Tibial nerve (tissue), 4 donors: ENCODE data around the gene VPS41. TPM values are rescaled to one million over a fixed set of nuclear protein-coding genes. Genes with fewer than 3 reads are reported as not detected.

ENCODE experiments used
- DNase-seq, 2 donors: peaks; one replicate each; pipeline ENCODE4 v3.0.0-alpha.2; 2019; ENCODE audit warnings: low spot score in 2 of 2
- H3K27ac ChIP-seq, 4 donors: fragments of 200-600 bp; sonication (generic) in 3 of 4; one replicate each; pipeline ENCODE4 v1.5.1; 2017 to 2019; ENCODE audit warnings: mild to moderate bottlenecking in 1 of 4
- H3K27me3 ChIP-seq, 2 donors: fragments of 200-600 bp; sonication (generic) in 1 of 2; one replicate each; pipeline versions ENCODE4 v1.5.1 to v1.6.0; 2017 to 2019
- H3K36me3 ChIP-seq, 3 donors: fragments of 200-600 bp; sonication (generic); one replicate each; pipeline ENCODE4 v1.5.1; 2018 to 2019
- H3K4me1 ChIP-seq, 4 donors: fragments of 200-600 bp; sonication (generic) in 3 of 4; one replicate each; pipeline ENCODE4 v1.5.1; 2017 to 2019
- H3K4me3 ChIP-seq, 4 donors: fragments of 200-600 bp; sonication (generic) in 3 of 4; one replicate each; pipeline ENCODE4 v1.5.1; 2017 to 2019; ENCODE audit warnings: mild to moderate bottlenecking in 1 of 4, moderate library complexity in 1 of 4
- H3K9me3 ChIP-seq, 4 donors: fragments of 200-600 bp; sonication (generic) in 3 of 4; one replicate each; pipeline ENCODE4 v1.5.1; 2017 to 2019
- EP300 ChIP-seq, 2 donors: sonication (generic); formaldehyde crosslinking; IDR thresholded peaks; one replicate each; pipeline ENCODE4 v1.6.1; 2017; ENCODE audit warnings: antibody characterized with exemption in 2 of 2, mild to moderate bottlenecking in 1 of 2
- POLR2A ChIP-seq, 2 donors: fragments of 450-650 bp; IDR thresholded peaks; one replicate each; pipeline ENCODE4 v1.6.1; 2017; ENCODE audit warnings: antibody characterized with exemption in 2 of 2, mild to moderate bottlenecking in 2 of 2, moderate library complexity in 2 of 2
- WGBS, 2 donors: methylation state at CpG; one replicate each; pipeline ENCODE4 v1.1.5; 2018; 5-methylcytosine and 5-hydroxymethylcytosine counted together
- total RNA-seq, 4 donors: library from RNA; depleted of rRNA; stranded (reverse); fragments of >200 nt; gene quantifications; one replicate each; pipeline ENCODE4 v1.1.0, GENCODE V29; 2016
- TF ChIP-seq, protein P1 (sequence below), 5 experiments: fragments of 200-600 bp in 3 of 5; fragments of 450-650 bp in 2 of 5; sonication (generic) in 3 of 5; IDR thresholded peaks; one replicate each; pipeline ENCODE4 v1.5.1; 2016 to 2019; ENCODE audit warnings: antibody characterized with exemption in 5 of 5, mild to moderate bottlenecking in 3 of 5, moderate library complexity in 2 of 5

Gene VPS41
- total RNA-seq, 4 donors from 2014 or later: 31.2 to 47.5 (median 47.2) TPM

DNA sequence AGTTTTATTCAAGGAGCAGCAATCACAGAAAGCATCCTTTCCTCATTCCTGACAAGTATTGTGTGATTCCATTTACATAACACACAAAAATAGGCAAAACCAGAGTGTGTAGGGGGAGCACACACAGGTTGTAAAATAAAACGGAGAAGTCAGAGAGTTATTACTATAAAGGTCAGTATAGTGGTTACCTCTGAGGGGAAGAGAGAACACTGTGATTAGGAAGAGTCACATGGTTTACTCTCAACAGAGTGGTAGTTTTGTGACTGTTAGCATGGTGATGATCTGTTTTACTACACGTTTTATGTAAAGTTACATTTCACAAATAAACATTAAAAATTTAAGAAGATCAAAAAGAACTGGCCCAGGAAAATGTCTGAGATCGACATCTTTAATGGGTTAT, 74.6 kb downstream of the VPS41 start:
- no peak for DNase-seq
- H3K9me3 ChIP-seq: no peaks in the 10 kb centered on the region
- WGBS, 2 donors: 70 to 77% methylated on average over 3 of the region's 3 CpGs
- TF ChIP-seq POLR2A (IDR thresholded peaks at IDR 0.05): no peak
- TF ChIP-seq EP300 (IDR thresholded peaks at IDR 0.05): no peak
- TF ChIP-seq, protein P1, sequence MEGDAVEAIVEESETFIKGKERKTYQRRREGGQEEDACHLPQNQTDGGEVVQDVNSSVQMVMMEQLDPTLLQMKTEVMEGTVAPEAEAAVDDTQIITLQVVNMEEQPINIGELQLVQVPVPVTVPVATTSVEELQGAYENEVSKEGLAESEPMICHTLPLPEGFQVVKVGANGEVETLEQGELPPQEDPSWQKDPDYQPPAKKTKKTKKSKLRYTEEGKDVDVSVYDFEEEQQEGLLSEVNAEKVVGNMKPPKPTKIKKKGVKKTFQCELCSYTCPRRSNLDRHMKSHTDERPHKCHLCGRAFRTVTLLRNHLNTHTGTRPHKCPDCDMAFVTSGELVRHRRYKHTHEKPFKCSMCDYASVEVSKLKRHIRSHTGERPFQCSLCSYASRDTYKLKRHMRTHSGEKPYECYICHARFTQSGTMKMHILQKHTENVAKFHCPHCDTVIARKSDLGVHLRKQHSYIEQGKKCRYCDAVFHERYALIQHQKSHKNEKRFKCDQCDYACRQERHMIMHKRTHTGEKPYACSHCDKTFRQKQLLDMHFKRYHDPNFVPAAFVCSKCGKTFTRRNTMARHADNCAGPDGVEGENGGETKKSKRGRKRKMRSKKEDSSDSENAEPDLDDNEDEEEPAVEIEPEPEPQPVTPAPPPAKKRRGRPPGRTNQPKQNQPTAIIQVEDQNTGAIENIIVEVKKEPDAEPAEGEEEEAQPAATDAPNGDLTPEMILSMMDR (IDR thresholded peaks at IDR 0.05): no peak
- H3K4me1 ChIP-seq: peaks cover 0 to 15% (median 0%) of the 10 kb centered on the region in 4 donors
- H3K36me3 ChIP-seq: no peaks in the 10 kb centered on the region
- no peaks in the 10 kb centered on the region for H3K27me3 ChIP-seq
- H3K4me3 ChIP-seq: no peak overlapping the region
- H3K27ac ChIP-seq: no peak overlapping the region

DNA sequence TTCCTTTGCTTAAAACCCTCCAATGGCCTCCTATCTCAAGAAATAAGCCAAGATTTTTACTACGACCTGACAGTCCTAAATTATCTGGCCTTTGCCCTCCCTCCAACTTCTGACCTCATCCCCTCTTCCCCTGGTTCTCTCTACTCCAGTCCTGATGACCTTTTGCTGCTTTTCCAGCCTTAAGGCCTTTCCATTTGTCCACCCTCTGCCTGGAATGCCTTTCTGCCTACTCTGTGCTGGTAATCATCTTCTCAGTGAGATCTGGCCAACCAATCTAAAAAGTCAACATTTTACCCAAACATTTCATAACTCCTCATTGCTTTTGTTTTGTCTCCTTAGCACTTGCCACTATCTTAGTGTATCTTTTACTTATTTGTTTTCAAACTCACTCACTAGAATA, 75.7 kb downstream of the VPS41 start:
- H3K27ac ChIP-seq: no peak overlapping the region
- no peaks in the 10 kb centered on the region for H3K9me3 ChIP-seq
- no peak for DNase-seq
- WGBS, 2 donors: 54% methylated on average over 1 of the region's 1 CpG
- peaks cover 0 to 15% (median 0%) of the 10 kb centered on the region in 4 donors for H3K4me1 ChIP-seq
- H3K4me3 ChIP-seq: no peak overlapping the region
- H3K36me3 ChIP-seq: no peaks in the 10 kb centered on the region
- TF ChIP-seq, protein P1 (IDR thresholded peaks at IDR 0.05): no peak
- TF ChIP-seq EP300 (IDR thresholded peaks at IDR 0.05) (no peak), POLR2A (IDR thresholded peaks at IDR 0.05) (no peak)
- H3K27me3 ChIP-seq: no peaks in the 10 kb centered on the region

DNA sequence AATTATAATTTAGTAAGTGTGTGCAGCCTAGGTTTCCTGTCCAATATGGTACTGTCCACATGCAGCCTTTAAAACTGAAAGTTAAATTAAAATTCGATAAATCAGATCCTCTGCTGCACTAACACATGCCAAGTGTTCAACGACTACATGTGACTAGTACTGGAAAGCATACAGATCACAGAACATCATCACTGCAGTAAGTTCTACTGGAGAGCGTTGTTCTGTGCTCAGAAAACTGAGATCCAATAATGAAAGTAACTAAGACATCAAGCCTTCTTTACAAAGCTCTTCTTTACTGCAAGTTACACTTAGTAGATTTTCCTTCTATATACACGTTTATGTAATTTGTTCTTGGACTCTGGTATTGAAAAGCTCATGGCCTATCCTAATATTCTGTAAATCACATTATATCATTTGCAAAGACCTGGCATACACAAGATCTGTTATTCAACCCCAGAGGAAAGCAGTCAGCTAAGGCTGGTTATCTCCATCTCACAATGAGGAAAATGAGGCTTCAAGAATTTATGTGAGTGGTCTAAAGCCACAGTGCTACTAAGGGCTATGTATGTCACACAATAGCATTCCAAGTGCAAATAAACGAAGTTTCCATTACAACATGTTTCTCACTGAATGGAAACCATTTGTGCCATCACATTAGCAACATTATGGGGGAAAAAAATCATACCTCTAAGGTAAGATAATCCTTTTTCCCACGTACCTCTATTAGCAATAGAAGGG, 77.6 kb downstream of the VPS41 start:
- no peak for DNase-seq
- H3K4me3 ChIP-seq: no peak overlapping the region
- WGBS, 2 donors: 65 to 68% methylated on average over 6 of the region's 6 CpGs
- no peaks in the 10 kb centered on the region for H3K9me3 ChIP-seq
- H3K27me3 ChIP-seq: no peaks in the 10 kb centered on the region
- H3K4me1 ChIP-seq: peaks cover 0 to 24% (median 0%) of the 10 kb centered on the region in 4 donors
- TF ChIP-seq, protein P1 (IDR thresholded peaks at IDR 0.05): no peak
- TF ChIP-seq POLR2A (IDR thresholded peaks at IDR 0.05) (no peak), EP300 (IDR thresholded peaks at IDR 0.05) (no peak)
- H3K27ac ChIP-seq: no peak overlapping the region
- H3K36me3 ChIP-seq: no peaks in the 10 kb centered on the region

DNA sequence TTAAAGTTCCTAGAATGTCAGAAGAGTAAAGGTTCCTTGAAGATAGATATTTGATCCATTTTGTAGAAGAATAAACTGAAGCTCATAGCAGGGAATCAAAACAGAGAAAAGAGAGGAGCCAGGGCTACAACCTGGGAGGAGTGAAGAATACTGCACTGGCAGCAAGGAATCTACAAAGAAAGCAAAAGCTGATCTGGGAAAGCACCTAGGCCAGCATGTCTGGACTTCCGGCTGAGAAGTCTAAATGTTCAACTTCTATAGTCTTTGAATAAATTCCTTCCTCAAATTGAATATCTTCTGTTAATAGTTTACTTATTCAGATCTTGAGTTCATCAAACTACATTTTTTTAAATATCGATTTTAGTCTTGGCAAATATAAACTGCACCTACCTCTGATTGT, 78.2 kb downstream of the VPS41 start:
- H3K4me1 ChIP-seq: peaks cover 0 to 25% (median 3%) of the 10 kb centered on the region in 4 donors
- no peaks in the 10 kb centered on the region for H3K36me3 ChIP-seq
- WGBS, 2 donors: 81 to 82% methylated on average over 2 of the region's 2 CpGs
- no peak for TF ChIP-seq EP300 (IDR thresholded peaks at IDR 0.05)
- TF ChIP-seq, protein P1 (IDR thresholded peaks at IDR 0.05): no peak
- no peak for TF ChIP-seq POLR2A (IDR thresholded peaks at IDR 0.05)
- H3K9me3 ChIP-seq: no peaks in the 10 kb centered on the region
- peak overlapping the region in 1 of 4 donors; percentile 18 for H3K27ac ChIP-seq
- H3K4me3 ChIP-seq: no peak overlapping the region
- no peak for DNase-seq
- H3K27me3 ChIP-seq: no peaks in the 10 kb centered on the region

DNA sequence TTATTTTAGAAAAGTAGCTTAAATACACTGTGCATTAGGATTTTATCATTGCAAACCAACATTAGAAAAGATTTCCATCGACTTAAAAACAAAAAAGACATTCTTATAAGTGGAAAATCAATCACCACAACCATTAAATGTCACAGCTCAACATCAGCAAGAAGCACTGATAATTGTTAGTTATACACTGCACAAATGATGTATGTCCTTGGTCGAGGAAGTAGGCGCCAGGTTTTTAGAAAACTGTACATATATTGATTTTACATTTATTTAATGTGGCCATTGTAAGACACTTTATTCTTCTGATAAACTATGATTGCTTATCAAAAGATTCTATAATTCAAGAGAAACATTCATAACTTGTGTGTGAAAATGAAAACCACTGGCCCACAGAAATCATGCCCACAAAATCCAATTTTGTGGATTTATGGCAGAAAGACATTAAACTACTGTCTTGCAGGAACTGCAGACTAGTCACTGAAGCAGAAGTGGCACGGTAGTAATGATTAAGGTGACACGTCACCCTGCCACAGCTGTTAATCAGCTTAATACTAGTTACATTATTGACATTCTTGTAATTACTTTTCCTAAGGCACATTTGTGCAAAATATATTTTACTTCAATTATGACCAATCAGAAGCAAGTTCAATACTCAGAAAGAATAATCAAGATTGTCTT, 79.4 kb downstream of the VPS41 start:
- no peak for TF ChIP-seq POLR2A (IDR thresholded peaks at IDR 0.05)
- no peak for TF ChIP-seq EP300 (IDR thresholded peaks at IDR 0.05)
- TF ChIP-seq, protein P1 (IDR thresholded peaks at IDR 0.05): no peak
- no peaks in the 10 kb centered on the region for H3K36me3 ChIP-seq
- no peaks in the 10 kb centered on the region for H3K9me3 ChIP-seq
- H3K27ac ChIP-seq: no peak overlapping the region
- no peak overlapping the region for H3K4me3 ChIP-seq
- no peaks in the 10 kb centered on the region for H3K27me3 ChIP-seq
- WGBS, 2 donors: 77 to 80% methylated on average over 5 of the region's 5 CpGs
- H3K4me1 ChIP-seq: peaks cover 0 to 35% (median 3%) of the 10 kb centered on the region in 4 donors
- DNase-seq: no peak
